GM18858 (cell line): ENCODE data around the gene TREH.
"Not testable (repeated sequence)": the region's sequence is repeated elsewhere in the genome, so short reads cannot be mapped to it uniquely, and the experiment has no call there.

Experiments
- ATAC-seq: cut with Tn5 transposase; IDR thresholded peaks from one replicate; pipeline ENCODE4 v1.9.1; 2021; ENCODE audit not compliant: unreplicated experiment

The TREH gene

DNA sequence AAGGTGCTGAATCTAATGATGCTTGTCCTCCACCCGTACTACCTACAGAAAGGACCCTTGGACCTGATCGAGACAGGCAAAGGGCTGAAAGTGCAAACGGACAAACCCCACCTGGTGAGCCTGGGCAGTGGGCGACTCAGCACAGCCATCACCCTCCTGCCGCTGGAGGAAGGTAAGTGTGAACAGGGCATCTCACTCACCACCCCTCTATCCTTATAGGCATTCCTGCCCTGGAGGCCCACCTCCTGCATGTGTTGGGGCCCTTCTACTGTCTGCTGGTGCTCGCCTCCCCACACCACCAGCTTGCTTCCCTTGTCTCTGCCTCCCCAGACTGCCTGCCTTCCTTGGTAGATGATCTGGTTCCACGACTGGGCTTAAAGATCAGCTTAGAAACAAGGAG is 64.9 kb downstream of the TREH start:
- no peak for ATAC-seq

DNA sequence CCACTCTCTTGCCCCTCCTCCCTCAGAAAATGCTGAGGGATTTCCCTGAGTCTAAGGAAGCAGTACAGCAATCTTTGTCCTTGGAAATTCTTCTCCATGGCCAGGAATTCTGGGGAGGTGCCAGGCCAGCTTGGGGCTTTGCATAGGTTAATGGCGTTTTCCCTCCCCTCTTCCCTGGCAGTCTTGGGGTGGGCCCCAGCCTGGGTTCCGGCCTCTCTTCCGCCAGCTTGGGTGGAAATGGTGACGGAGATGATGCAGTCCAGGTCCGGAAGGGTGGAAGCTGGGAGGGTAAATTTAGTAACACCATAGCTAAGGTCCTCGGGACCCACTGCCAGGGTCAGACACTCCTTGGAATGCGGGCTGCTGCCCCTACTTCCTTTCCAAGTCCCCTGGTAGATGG is 67.1 kb downstream of the TREH start:
- no peak for ATAC-seq

- not testable (repeated sequence) for ATAC-seq
These were observed 68.0 kb downstream of the TREH start for GRCh38 chr11:118611433-118611795.

DNA sequence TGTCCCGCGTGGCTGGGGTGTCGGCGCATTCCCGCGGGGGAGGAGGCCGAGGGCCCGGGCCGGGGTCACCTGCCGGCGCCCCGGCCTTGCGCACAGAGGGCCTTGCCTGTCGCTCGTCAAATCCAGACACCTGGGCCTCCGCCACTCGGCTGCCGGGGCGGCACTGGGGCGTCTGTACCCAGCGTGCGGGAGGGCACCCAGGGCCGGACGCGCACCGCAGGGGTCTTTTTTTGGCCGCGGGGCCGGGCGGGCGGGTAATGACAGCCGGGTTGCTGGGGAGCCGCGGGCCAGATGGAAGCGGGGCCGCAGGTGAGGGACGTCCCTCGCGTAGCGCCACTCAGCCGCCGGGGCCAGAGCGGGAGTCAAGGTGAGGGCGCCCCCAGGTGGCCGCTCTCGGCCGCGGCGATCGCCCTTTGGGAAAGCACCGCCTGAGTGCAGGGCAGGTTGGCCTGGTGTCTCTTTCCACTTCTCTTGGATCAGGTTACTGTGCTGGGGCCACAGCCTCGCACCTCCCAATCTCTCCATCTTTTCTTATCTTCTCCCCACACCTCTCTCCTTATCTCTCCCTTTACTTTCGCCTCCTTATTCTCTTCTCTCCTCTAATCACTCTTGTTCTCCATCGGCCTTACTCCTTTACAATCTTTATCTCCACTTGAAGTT is 68.5 kb downstream of the TREH start:
- peak; percentile 44 for ATAC-seq

- ATAC-seq = no peak
These were observed 69.2 kb downstream of the TREH start for GRCh38 chr11:118610225-118610772.

DNA sequence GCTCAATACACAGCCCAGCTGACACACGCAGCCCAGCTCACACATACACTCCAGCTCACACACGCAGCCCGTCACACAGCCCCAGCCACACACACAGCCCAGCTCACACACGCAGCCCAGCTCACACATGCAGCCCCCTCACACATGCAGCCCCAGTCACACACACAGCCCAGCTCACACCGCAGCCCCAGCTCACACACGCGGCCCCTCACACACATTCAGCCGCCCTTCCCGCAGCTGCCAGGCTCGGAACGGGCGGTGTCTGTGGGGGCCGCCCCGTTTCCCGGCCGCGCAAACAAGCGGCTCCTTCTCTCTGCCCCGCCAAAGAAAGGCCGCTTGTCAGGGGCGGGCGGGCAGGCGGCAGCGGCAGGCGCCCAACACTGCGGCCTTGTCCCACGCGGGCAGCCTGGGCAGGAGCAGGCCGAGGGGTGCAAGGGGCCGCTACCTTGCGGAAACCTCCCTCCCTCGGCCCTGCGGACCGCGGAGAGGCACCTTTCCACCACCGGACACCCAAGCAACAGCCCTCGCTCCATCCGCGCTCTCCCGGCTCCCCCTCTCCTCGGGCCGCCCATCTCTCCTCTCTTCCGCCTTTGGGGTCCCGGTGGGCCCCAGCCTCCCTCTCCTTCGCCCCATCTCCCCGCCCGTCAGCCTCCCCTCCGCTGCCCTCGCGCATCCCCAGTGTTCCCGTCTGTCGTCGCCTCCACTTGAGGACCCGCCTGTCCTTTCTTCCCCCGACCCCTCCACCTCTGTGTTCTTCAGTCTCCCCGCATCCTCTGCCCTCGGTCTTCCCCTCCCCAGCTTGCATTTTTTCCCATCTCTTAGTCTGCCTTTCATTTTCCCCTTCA is 69.8 kb downstream of the TREH start:
- no peak for ATAC-seq

DNA sequence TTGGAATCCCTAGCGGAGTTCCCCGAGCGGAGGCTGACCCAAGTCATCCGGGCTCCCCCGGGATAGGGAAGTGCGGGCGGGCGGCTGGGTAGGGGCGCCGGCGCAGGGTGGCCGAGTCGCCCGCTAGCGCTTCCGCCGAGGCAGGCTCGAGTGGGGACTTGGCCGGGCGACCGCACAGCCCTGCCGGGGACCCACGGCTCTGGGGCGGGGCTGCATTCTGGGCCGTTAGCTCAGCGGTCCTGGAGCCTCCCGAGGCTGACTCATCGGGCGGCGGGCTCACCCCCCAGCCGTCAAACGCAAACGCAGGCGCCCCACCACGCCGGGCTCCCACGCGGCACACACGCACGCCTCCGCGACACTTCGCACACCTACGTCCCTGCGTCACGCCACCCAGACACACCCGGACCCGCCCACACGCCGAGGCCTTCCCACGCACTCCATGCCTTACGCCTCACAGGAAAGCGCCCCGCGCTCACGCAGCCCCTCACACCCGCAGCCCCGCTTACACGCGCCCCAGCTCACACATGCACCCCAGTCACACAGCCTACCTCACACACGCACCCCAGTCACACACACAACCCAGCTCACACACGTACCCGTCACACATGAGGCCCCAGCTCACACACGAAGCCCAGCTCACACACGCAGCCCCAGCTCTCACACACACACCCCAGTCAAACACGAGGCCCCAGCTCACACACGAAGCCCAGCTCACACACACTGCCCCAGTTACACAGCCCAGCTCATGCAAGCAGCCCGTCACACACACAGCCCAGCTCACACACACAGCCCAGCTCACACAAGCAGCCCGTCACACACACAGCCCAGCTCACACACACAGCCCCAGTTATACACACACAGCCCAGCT is 70.9 kb downstream of the TREH start:
- ATAC-seq = no peak

- ATAC-seq = no peak
These were observed 71.8 kb downstream of the TREH start, which contains the start of gene PHLDB1 for GRCh38 chr11:118607401-118608359. Gene PHLDB1 (plus strand): TSS chr11:118607615. CDS start chr11:118613837, 6,222 bp downstream.
